Ishikawa (cell line): ENCODE measurements around the gene NUP205.

ENCODE experiments used
- CEBPB ChIP-seq: IDR thresholded peaks from 2 replicates; pipeline ENCODE4 v1.6.1; 2012
- FOXM1 ChIP-seq: IDR thresholded peaks from 2 replicates; pipeline ENCODE4 v1.6.1; 2012; ENCODE audit warnings: low read depth, borderline replicate concordance
- RAD21 ChIP-seq: IDR thresholded peaks from 2 replicates; pipeline ENCODE4 v1.6.1; 2012; ENCODE audit warnings: low read depth
- ZBTB7A ChIP-seq: IDR thresholded peaks from 2 replicates; pipeline ENCODE4 v1.6.1; 2012; ENCODE audit warnings: low read depth

DNA sequence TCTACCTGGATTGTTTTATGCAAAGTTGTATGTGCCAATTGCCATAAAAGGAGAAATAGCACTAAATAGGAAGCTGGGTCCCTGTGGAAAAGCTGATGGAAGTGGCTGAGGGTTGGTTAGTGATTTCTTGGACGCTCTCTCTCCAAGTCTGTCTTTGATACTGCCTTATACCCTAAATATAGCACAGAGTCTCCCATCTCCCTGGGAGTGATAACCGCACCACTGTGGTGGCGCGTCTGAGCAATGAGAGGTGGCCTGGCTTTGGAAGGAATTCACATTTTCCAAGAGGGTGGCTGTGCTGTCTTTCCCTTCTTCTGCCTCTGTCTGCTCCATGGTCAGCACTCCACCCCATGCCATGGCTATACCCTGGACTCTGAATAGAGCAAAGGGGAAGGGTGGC lies 135.8 kb downstream of the NUP205 start:
- TF ChIP-seq CEBPB (no peak), ZBTB7A (no peak), RAD21 (no peak), FOXM1 (no peak)
